Spleen (tissue), 11 donors: Measurements from ENCODE around the gene LHFPL3. TPM values are rescaled to one million over a fixed set of nuclear protein-coding genes. Genes with fewer than 3 reads are reported as not detected.
A peak's percentile ranks its signal among the peaks of the same experiment; 100 is the strongest.

ENCODE experiments used
- DNase-seq: peaks from one replicate; pipeline ENCODE4 v3.0.0-alpha.2; 2020
- H3K27ac ChIP-seq, 8 donors: fragments of 200-600 bp; sonication (generic) in 7 of 8; 1 replicate in 4 of 8; 2 replicates in 4 of 8; pipeline versions ENCODE4 v1.5.0 to v1.8.0; 2016 to 2021; ENCODE audit warnings: inconsistent platforms in 4 of 8, mild to moderate bottlenecking in 4 of 8, moderate library complexity in 1 of 8
- H3K27me3 ChIP-seq, 7 donors: fragments of 200-600 bp; sonication (generic) in 6 of 7; replicated peaks in 1 of 7; 1 replicate in 4 of 7; 2 replicates in 3 of 7; pipeline versions ENCODE4 v1.5.0 to v1.8.0; 2016 to 2021; ENCODE audit warnings: inconsistent platforms in 3 of 7, mild to moderate bottlenecking in 1 of 7
- H3K36me3 ChIP-seq, 6 donors: fragments of 200-600 bp; sonication (generic) in 5 of 6; 1 replicate in 4 of 6; 2 replicates in 2 of 6; pipeline versions ENCODE4 v1.5.0 to v1.8.0; 2016 to 2021; ENCODE audit warnings: inconsistent platforms in 2 of 6
- H3K4me1 ChIP-seq, 6 donors: fragments of 200-600 bp; sonication (generic) in 5 of 6; 1 replicate in 3 of 6; 2 replicates in 3 of 6; pipeline versions ENCODE4 v1.5.0 to v1.8.0; 2016 to 2021; ENCODE audit warnings: inconsistent platforms in 3 of 6
- H3K4me3 ChIP-seq, 8 donors: fragments of 200-600 bp; sonication (generic) in 7 of 8; 1 replicate in 4 of 8; 2 replicates in 4 of 8; pipeline versions ENCODE4 v1.5.0 to v1.8.0; 2016 to 2021; ENCODE audit warnings: inconsistent platforms in 4 of 8, mild to moderate bottlenecking in 4 of 8, moderate library complexity in 2 of 8
- H3K9me3 ChIP-seq, 8 donors: fragments of 200-600 bp; sonication (generic) in 7 of 8; 1 replicate in 4 of 8; 2 replicates in 4 of 8; pipeline versions ENCODE4 v1.5.0 to v1.8.0; 2016 to 2021; ENCODE audit warnings: inconsistent platforms in 4 of 8
- CTCF ChIP-seq, 11 experiments: fragments of 200-600 bp in 7 of 11; fragments of 450-650 bp in 4 of 11; sonication (generic) in 4 of 11; IDR thresholded peaks in 8 of 11; conservative IDR thresholded peaks in 3 of 11; 1 replicate in 7 of 11; 2 replicates in 4 of 11; pipeline versions ENCODE4 v1.4.0 to v1.8.0; 2016 to 2021; ENCODE audit warnings: antibody characterized with exemption in 11 of 11, inconsistent platforms in 4 of 11, mild to moderate bottlenecking in 1 of 11
- POLR2A ChIP-seq, 3 donors: fragments of 450-650 bp; IDR thresholded peaks; one replicate each; pipeline ENCODE4 v1.5.1; 2017; ENCODE audit warnings: antibody characterized with exemption in 3 of 3, mild to moderate bottlenecking in 1 of 3
- POLR2AphosphoS5 ChIP-seq, 3 donors: sonication (generic); formaldehyde crosslinking; IDR thresholded peaks; one replicate each; pipeline ENCODE4 v1.5.1; 2017; ENCODE audit warnings: antibody characterized with exemption in 3 of 3
- WGBS, 5 donors: extraction: QIAGEN DNeasy Blood & Tissue Kit in 3 of 5; methylation state at CpG; one replicate each; pipeline versions ENCODE4 v1.1.5 to v1.1.7; 2013 to 2018; 5-methylcytosine and 5-hydroxymethylcytosine counted together
- intact Hi-C: fragments of 100-400 bp; cut with DNase I; formaldehyde crosslinking; loops from one replicate; pipeline ENCODE4 v1.15.0; 2023; ENCODE audit warnings: low total_unique reads
- polyA plus RNA-seq, 3 donors: library from polyadenylated mRNA; stranded (reverse); fragments of 200-250 nt; gene quantifications; one replicate each; pipeline ENCODE4 v1.2.1, GENCODE V29; 2013
- total RNA-seq, 7 donors: library from RNA; depleted of rRNA in 3 of 7; stranded (reverse); fragments of >200 nt in 3 of 7; fragmentation: NEBNext Ultra II Directional in 4 of 7; extraction: Animal tissue kit (Norgen Biotek cat#: 25700) in 4 of 7; gene quantifications; one replicate each; pipeline versions ENCODE4 v1.1.0 to v1.2.1, GENCODE V29; 2016 to 2021
- donor health status: healthy with polysubstance abuse.
- donor health status: DM: no; HTN: no; CAD: no; lungs with moderate emphysema.
- donor health status: DM: no; HTN: no; CAD: no.
- donor health status: Bipolar disorder and iron deficiency.
- donor health status: healthy.
- donor health status: DM: no; HTN: no; CAD: no.
- donor health status: DM: yes; HTN: yes; CAD: no.

The LHFPL3 gene
- total and polyA plus RNA-seq, 10 donors = 0.07 to 1.0 (median 0.20) TPM; not detected in 3

- H3K27me3 ChIP-seq = peaks cover 0 to 14% (median 0%) of the 10 kb centered on the region in 7 donors
- WGBS, 5 donors = 51 to 69% (median 57%) methylated on average over 2 of the region's 2 CpGs
- H3K27ac ChIP-seq = no peak overlapping the region
- intact Hi-C loops = loop anchor here (5.0 kb wide), 1 partner anchor 205 kb away; no protein-coding TSS in a partner anchor
- H3K36me3 ChIP-seq = no peaks in the 10 kb centered on the region
- H3K4me1 ChIP-seq = no peaks in the 10 kb centered on the region
- no peak for TF ChIP-seq POLR2AphosphoS5 (IDR thresholded peaks at IDR 0.05)
- TF ChIP-seq POLR2A (IDR thresholded peaks at IDR 0.05) = no peak
- TF ChIP-seq CTCF (IDR thresholded peaks at IDR 0.05 in 8 of 11, conservative IDR thresholded peaks at IDR 0.05 in 3 of 11) = no peak
- no peak for DNase-seq
- H3K4me3 ChIP-seq = no peak overlapping the region
- H3K9me3 ChIP-seq = no peaks in the 10 kb centered on the region
Observed at GRCh38 chr7:104642560-104642959, 314.2 kb downstream of the LHFPL3 start.

GRCh38 chr7:104643587-104644217 is 315.3 kb downstream of the LHFPL3 start:
- H3K4me1 ChIP-seq = no peaks in the 10 kb centered on the region
- no peaks in the 10 kb centered on the region for H3K9me3 ChIP-seq
- no peak for DNase-seq
- 45 to 59% (median 53%) methylated on average over 5 of the region's 5 CpGs for WGBS, 5 donors
- H3K27ac ChIP-seq = no peak overlapping the region
- no peak overlapping the region for H3K4me3 ChIP-seq
- intact Hi-C loops = loop anchor here (5.0 kb wide), 1 partner anchor 204 kb away; no protein-coding TSS in a partner anchor
- peaks cover 0 to 21% (median 0%) of the 10 kb centered on the region in 7 donors for H3K27me3 ChIP-seq
- H3K36me3 ChIP-seq = no peaks in the 10 kb centered on the region
- TF ChIP-seq POLR2AphosphoS5 (IDR thresholded peaks at IDR 0.05) = no peak
- TF ChIP-seq CTCF (IDR thresholded peaks at IDR 0.05 in 8 of 11, conservative IDR thresholded peaks at IDR 0.05 in 3 of 11) = peak in 1 of 11 experiments; percentile 32

- no peaks in the 10 kb centered on the region for H3K4me1 ChIP-seq
- no peaks in the 10 kb centered on the region for H3K36me3 ChIP-seq
- no peaks in the 10 kb centered on the region for H3K9me3 ChIP-seq
- 55 to 69% (median 60%) methylated on average over 9 of the region's 9 CpGs for WGBS, 5 donors
- intact Hi-C loops = no loop called here
- DNase-seq = no peak
- no peak overlapping the region for H3K27ac ChIP-seq
- H3K4me3 ChIP-seq = no peak overlapping the region
- H3K27me3 ChIP-seq = peaks cover 0 to 12% (median 0%) of the 10 kb centered on the region in 7 donors
- no peak for TF ChIP-seq POLR2AphosphoS5 (IDR thresholded peaks at IDR 0.05)
Observed at GRCh38 chr7:104650991-104651640, 322.7 kb downstream of the LHFPL3 start.

- no peak for DNase-seq
- H3K4me3 ChIP-seq = no peak overlapping the region
- intact Hi-C loops = no loop called here
- H3K9me3 ChIP-seq = no peaks in the 10 kb centered on the region
- H3K27me3 ChIP-seq = peaks cover 0 to 12% (median 0%) of the 10 kb centered on the region in 7 donors
- no peaks in the 10 kb centered on the region for H3K36me3 ChIP-seq
- TF ChIP-seq POLR2AphosphoS5 (IDR thresholded peaks at IDR 0.05) (no peak), CTCF (IDR thresholded peaks at IDR 0.05 in 8 of 11, conservative IDR thresholded peaks at IDR 0.05 in 3 of 11) (no peak), POLR2A (IDR thresholded peaks at IDR 0.05) (no peak)
- WGBS, 5 donors = 75 to 85% (median 80%) methylated on average over 4 of the region's 4 CpGs
- H3K27ac ChIP-seq = no peak overlapping the region
- H3K4me1 ChIP-seq = no peaks in the 10 kb centered on the region
Observed at GRCh38 chr7:104652434-104652833, 324.0 kb downstream of the LHFPL3 start.
